SK-N-SH (cell line): ENCODE data around the gene PPL.

Experiments
- EZH2phosphoT487 ChIP-seq: fragments of 200-600 bp; sonication (generic); IDR thresholded peaks from 2 replicates; pipeline ENCODE4 v1.6.1; 2017; ENCODE audit warnings: low read depth, mixed run types, mild to moderate bottlenecking, antibody characterized with exemption, moderate library complexity, borderline replicate concordance
- TEAD4 ChIP-seq: IDR thresholded peaks from 2 replicates; pipeline ENCODE4 v1.4.0; 2012; ENCODE audit warnings: mild to moderate bottlenecking, borderline replicate concordance; ENCODE audit not compliant: insufficient read depth
- TF ChIP-seq, protein P1 (sequence below): fragments of 200-600 bp; sonication (generic); IDR thresholded peaks from 2 replicates; pipeline ENCODE4 v1.6.1; 2017; ENCODE audit warnings: antibody characterized with exemption, mild to moderate bottlenecking, moderate library complexity

DNA sequence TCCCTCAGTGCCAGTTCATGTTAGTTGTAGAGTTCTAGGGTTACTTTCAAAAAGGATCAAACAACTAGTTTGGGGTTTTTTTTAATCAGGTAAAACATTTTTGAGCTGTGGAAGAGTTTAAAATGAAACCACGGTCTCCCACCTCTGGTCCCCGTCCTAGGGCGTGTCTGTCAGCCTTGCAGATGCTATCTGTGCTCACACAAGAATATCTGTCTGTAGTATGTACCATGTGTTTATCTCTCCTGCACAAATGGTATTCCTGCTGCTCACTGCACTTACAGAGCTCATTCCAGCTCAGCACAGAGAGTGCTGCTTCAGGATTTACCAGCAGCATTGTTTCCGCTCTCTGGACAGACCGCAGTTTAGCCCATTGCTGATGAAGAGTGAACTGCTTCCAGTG, 50.8 kb downstream of the PPL start:
- no peak for TF ChIP-seq TEAD4
- no peak for TF ChIP-seq EZH2phosphoT487
- TF ChIP-seq, protein P1, sequence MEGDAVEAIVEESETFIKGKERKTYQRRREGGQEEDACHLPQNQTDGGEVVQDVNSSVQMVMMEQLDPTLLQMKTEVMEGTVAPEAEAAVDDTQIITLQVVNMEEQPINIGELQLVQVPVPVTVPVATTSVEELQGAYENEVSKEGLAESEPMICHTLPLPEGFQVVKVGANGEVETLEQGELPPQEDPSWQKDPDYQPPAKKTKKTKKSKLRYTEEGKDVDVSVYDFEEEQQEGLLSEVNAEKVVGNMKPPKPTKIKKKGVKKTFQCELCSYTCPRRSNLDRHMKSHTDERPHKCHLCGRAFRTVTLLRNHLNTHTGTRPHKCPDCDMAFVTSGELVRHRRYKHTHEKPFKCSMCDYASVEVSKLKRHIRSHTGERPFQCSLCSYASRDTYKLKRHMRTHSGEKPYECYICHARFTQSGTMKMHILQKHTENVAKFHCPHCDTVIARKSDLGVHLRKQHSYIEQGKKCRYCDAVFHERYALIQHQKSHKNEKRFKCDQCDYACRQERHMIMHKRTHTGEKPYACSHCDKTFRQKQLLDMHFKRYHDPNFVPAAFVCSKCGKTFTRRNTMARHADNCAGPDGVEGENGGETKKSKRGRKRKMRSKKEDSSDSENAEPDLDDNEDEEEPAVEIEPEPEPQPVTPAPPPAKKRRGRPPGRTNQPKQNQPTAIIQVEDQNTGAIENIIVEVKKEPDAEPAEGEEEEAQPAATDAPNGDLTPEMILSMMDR: no peak
